ENCODE results near the gene CDKN2B.
"Not testable (repeated sequence)": the region's sequence is repeated elsewhere in the genome, so short reads cannot be mapped to it uniquely, and the experiment has no call there.

The CDKN2B gene, protein sequence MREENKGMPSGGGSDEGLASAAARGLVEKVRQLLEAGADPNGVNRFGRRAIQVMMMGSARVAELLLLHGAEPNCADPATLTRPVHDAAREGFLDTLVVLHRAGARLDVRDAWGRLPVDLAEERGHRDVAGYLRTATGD

DNA sequence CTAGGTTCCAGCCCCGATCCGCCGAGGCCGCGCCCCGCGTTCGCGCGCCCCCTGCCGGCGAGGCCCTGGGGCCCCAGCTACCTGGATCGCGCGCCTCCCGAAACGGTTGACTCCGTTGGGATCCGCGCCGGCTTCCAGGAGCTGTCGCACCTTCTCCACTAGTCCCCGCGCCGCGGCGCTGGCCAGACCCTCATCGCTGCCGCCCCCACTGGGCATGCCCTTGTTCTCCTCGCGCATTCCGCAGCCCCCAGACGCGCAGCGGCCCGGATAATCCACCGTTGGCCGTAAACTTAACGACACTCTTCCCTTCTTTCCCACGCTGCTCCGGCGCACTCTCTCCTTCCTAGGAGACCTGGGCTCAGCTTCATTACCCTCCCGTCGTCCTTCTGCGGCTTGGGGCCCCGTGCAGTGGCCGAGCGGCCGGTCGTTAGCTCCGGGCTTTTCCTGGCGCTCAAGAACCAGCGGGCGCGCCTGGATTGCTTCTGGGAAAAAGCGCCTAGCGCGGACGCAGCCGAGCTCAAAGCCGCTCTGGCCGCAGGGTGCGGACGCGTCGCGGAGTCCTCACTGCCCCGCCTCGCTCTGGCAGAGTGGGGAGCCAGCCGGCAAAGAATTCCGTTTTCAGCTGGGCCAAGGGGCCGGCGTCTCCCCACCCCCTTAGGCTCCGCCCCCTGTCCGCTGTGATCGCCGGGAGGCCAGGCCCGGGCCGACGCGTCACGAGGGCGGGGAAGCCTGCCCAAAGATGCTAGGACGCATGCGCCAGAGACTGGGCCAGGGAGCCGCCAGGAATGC, at the start of gene CDKN2B:
TSS of gene CDKN2B (minus strand) at position 589 of the 789 bp plus-strand sequence. CDS start at position 237, 352 bp downstream.
- peak; percentile 94 to 99 for DNase-seq

- DNase-seq: not testable (repeated sequence)
These were observed 48.9 kb upstream of the CDKN2B start for GRCh38 chr9:22057972-22058371.

DNA sequence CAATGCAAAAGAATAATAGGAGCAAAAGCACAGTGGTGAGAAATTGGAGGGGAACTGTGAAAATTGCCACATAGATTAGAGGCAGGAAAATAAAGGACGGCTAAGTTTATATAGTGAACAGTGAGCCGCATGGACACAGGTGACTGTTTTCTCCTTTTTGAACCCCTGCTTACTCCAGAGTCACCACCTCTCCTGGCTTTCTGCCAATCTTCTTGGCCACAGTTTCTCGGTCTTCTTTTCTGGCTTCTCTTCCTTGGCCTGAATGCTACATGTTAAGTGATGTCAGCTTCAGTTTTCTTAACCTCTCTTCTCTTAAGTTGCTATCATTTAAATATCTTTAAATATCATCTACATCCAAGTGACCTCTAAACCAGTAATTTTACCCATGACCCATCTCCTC, 47.3 kb upstream of the CDKN2B start:
- no peak for DNase-seq

- DNase-seq: no peak
These were observed 46.0 kb upstream of the CDKN2B start for GRCh38 chr9:22055090-22055489.

DNA sequence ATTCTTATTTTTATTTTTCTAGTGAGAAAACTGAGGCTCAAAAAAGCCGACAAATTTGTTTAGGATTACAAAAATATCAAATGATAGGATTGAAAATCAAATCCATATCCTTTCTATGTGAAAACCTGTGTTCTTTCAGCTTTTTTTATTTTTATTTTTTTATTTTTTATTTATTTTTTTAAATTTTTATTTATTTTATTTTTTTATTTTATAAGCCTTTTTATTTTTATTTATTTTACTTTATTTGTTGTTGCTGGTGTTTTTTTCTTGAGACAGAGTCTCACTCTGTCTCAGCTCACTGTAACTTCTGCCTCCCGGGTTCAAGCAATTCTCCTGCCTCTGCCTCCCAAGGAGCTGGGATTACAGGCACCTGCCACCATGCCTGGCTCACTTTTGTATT, 45.4 kb upstream of the CDKN2B start:
- no peak for DNase-seq

DNA sequence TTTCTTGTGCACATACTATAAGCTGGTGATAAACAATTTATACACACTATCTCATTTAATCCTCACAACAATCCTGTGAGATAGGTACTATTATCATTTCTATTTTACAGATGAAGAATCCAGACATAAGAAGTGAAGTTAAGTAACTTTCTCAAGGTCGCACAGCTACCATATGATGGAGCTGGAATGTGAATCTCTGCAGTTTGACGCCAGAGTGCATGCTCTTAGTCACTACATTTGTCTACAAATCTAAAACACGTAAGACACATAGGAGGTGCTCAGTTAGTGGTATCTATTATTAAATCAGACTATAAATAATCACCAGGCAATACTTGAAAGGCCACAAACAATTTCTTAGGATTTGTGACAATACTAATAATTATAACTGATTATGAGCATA, 45.0 kb upstream of the CDKN2B start:
- DNase-seq: no peak

DNA sequence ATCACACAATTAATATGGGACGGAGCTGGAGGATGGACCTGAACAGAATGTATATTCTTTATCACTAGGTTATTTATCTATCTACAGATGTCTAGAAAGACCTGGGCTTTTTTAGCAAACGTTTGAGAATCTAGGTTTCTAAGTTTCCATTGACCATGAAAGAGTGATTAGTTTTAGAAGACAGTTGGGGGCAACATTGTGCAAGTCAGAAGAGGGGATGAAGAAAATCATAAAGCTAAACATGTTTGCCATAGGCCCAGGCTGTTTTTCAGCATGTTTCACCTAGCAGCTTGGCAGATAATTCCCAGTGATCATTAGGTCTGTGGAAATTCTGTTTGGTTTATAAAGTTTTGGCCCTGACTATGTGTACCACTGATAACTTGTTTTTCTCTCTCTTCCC, 44.1 kb upstream of the CDKN2B start:
- no peak for DNase-seq

DNA sequence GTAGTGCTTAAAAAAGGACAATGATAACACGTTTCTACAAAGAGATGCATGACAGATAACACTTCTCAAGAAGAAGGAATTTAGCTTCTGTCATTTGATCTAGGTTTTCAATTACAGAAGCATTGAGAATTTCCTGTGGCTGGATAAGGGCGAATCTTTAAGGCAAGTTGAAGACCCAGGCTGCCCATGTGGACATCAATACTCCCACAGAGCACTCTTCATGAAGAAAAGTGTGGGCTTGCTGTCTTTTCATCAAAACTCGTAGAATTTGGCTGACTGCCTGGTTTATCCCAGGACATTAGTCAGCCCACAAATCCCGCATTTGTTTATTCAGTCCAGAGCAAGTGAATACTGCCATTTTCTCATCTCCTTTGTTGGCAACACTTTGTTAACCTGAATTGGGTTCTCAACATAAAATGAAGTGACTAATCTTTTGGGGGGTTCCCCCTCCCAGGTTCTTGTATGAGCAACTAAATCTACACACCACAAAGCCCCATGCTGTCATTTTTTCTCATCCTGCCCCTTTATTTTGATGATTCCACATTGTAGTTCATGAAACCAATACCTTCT, 43.4 kb upstream of the CDKN2B start:
- DNase-seq: no peak

DNA sequence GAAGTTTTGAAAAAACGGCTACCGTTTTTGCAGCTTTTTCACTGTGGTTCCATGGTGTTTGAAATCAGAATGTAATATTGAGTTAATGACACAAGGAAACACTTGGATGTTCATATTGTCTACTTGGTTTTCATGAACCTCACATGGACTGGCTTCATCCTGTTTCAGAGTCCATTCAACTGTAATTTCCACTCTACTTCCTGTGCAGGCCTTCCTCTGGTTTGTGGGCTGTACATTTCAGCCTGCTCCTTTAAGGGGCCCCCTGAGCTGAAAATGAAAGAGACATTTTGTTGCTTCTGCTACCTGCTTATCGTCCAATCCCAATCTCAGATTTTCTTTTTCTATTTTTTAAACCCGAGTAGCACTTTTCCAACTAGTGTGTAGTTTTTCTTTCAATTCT, 41.8 kb upstream of the CDKN2B start:
- no peak for DNase-seq

- DNase-seq: no peak
These were observed 40.3 kb upstream of the CDKN2B start for GRCh38 chr9:22049411-22049810.

DNA sequence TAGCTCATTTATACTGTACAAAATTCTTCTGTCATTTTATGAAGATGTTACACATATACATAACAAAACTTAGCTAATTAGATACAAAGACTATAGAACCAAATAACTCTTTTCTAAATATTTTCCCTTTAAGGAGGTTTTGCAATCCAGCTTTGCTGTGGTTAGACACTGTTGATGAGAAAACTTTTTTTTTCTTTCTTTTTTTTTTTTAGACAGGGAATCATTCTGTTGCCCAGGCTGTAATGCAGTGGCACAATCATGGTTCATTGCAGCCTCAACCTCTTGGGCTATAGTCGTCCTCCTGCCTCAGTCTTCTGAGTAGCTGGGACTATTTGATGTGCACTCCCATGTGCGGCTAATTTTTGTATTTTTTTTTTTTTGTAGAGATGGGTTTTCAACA, 38.5 kb upstream of the CDKN2B start:
- DNase-seq: no peak

DNA sequence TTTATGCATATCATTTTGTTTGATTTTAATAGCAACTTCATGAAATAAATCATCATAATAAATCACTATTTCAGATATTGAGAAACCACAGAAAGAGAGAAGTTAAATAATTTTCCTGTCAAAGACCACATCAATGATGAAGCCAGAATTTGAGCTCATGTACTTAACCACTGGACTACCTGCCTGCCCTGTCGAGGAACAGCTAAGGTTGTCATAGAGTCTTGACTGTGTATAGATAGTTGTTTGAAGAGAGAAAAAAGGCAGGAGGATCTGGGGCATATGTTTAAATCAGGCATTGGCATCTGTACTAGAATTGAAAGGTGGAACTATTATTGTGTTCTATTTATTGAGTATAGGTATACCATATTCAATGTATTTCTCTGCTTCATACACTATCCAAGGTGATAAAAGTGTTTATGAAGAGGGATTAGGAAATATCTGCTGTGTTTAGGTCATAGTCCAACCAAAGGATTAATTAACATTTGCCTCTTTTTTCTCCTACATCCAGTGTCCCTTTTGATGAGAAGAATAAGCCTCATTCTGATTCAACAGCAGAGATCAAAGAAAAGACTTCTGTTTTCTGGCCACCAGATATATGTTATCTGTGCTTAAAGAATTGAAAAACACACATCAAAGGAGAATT, 37.3 kb upstream of the CDKN2B start:
- DNase-seq: no peak

DNA sequence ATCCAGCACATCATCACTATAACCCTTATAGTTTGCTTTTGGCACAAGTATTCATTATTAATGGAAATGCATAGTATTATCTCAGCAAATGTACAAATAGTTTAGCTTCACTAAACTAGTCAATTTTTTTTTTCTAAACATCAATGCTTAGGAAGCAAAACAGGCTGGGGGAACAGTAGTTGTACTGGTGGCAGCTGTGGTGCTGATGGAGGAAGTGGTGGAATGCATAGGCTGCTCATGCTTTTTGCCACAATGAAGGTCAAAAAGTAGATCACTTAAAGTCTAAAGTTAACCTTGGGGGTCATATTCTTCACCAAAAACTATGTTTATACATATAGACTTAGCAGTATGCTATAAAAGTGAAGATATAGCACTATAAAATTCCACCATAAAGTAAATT, 36.3 kb upstream of the CDKN2B start:
- DNase-seq: no peak

DNA sequence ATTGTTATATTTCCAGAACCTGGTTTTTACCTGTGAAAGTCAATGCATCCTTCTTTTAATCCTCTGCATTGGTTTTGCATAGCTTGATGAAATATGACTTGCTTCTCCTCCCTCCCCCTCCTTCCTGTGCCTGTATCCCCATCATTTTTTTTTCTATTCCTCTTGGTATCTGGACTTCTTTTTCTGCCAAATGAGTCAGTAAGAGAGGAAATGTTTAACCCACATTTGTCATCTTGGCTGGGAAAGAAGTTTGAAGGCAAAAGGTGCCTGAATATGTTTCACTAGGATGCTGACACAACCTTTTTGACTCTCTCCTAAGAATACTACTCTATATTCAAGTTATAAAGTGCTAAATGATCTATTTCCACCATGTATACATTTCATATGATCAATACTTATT, 35.5 kb upstream of the CDKN2B start:
- no peak for DNase-seq

DNA sequence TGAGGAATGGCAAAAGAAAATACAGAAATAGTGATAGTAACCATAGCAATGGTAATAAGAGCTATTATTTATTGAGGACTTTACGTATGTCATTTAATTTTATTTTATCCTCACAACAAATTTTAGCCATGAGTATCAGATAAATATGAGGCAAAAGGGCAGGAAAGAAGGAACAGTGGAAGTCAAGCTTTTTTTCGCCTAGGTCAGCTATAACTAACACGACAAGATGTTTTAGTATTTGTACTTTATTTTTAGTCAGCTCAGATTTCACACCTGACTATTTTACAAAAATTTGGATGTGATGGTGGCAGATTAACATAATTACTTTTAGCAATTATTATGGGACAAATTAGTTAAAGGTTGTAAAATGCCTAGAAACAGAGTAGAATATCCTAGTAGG, 34.8 kb upstream of the CDKN2B start:
- no peak for DNase-seq

- peak in 1 of 2 experiments; percentile 26 for DNase-seq
These were observed 32.7 kb upstream of the CDKN2B start for GRCh38 chr9:22041775-22042174.

- no peak for DNase-seq
These were observed 32.2 kb upstream of the CDKN2B start for GRCh38 chr9:22041344-22041743.

- no peak for DNase-seq
These were observed 31.7 kb upstream of the CDKN2B start for GRCh38 chr9:22040760-22041159.

DNA sequence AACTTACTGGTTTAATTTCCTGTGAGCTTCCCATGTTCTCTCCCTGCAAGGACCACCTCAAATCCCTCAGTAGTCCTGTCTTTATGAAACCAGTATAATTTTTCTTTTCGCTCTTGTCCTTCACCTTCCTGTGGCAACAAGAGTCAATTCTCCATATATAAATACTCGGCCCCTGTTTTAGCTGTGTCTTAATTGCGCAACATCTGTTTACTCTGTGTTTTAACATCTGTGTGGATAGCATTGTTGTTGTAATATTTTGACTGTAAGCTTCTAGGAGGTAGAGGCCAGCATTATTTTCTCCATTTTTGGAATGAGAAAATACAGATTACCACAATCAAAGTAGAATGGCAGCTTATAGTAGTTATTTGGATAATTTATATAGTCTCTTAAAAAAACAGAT, 30.2 kb upstream of the CDKN2B start:
- DNase-seq: no peak

GRCh38 chr9:22037954-22038690, 29.0 kb upstream of the CDKN2B start:
- DNase-seq: peak in 1 of 2 experiments; percentile 32

DNA sequence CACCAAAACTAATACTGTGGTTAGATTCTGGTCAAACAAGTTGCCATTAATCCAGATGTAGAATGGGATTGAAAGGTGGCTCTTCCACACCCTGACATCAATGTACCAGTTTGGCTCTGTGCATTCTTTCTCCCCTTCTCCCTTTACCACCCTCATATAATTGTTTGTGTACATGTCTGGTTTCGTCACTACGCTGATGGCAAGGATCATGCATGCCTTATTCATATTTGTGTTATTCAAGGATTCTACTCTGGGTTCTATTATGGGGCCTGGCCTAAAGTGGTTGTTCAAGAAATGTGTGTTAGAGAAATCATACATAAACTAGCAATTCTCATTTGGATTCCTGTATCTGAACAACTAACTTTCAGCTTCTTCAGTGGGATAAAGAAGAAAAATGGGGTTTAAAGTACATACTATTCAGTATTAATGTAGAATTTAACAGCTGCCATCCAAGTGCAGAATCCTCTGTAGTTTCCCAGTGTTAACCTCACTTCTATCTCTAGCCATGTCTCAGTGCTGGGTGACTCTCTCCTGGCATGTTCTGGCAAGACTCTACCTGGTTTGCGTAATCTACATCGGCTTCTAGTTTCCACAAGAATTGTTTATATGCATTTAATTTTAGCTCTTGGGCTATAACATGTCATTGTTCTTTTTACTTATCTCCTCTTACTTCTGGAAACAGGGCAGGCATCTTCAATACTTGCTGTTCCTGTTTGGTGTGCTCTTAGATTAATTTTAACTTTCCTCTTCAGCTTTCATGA, 27.9 kb upstream of the CDKN2B start:
- no peak for DNase-seq

GRCh38 chr9:22035591-22036011, 26.5 kb upstream of the CDKN2B start:
- DNase-seq: no peak
